KG1 (cell line): ENCODE data around the gene WDR83.
"Not testable (repeated sequence)": the region's sequence is repeated elsewhere in the genome, so short reads cannot be mapped to it uniquely, and the experiment has no call there.

ENCODE experiments used
- DNase-seq: peaks from one replicate; lab custom pipeline; 2025; lab: John Stamatoyannopoulos, UW

Gene WDR83

DNA sequence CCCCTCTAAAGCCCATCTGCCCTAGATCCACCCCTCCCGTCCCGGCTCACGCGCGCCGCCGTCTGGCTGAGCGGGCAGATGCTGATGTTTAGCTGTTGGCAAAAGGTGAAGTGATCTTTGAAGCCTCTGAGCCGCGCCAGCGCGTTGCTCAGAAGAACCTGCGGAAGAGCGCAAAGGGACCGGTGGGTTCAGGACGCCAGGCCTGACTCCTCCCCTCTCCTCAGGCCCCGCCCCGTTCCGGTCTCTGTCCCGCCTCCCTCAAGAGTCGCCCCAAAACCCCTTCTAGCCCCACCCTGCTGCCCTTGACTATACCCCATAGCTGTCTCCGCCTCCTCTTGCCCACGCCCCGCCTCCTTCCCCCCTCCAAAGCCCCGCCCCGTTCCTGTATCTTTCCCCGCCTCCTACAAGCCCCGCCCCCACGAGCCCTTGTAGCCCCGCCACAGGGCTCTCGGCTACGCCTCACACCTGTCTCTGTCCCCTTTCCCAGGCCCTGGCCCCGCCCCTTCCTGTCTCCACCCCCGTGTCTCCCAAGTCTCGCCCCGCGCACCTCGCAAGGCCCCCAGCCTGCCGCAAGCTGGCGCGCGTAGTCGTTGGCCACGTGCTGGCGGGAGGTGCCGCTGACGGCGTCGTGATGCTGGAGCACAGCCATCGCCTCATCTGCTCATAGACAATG is 9.6 kb upstream of the WDR83 start:
- no peak for DNase-seq

DNA sequence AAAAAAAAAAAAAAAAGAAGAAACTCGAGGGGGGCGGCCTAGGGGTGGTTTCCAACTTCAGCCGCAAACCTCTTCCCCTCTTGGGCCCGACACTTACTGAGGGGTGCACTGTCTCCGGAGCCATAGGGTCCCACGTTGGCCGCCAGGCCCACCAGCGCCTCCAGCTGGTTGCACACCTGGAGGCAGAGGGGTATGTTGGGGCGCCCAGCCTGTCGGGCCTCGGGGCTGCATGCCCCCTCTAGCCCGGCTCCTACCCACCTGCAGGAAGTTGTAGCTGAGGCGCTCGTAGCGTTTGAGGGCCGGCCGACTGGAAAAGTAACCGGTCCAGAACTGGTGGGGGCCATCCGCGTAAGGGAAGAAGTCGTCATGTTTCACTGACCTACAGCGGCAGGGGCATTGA is 8.6 kb upstream of the WDR83 start:
- no peak for DNase-seq

DNA sequence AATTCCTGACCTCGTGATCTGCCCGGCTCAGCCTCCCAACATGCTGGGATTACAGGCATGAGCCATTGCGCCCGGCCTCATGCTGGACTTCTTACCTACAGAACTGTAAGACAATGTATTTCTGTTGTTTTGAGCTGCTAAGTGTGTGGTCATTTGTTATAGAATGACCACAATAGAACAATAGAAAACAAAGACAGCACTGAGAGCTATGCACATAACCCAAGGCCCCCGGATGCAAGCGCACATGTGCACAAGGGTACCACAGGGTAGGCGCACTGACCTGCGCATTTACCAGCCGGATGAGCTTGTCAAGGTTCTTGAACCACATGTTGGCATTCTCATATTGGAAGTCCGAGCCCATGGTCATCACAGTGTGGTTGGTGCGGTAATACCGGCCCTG is 5.6 kb upstream of the WDR83 start:
- DNase-seq: no peak

DNA sequence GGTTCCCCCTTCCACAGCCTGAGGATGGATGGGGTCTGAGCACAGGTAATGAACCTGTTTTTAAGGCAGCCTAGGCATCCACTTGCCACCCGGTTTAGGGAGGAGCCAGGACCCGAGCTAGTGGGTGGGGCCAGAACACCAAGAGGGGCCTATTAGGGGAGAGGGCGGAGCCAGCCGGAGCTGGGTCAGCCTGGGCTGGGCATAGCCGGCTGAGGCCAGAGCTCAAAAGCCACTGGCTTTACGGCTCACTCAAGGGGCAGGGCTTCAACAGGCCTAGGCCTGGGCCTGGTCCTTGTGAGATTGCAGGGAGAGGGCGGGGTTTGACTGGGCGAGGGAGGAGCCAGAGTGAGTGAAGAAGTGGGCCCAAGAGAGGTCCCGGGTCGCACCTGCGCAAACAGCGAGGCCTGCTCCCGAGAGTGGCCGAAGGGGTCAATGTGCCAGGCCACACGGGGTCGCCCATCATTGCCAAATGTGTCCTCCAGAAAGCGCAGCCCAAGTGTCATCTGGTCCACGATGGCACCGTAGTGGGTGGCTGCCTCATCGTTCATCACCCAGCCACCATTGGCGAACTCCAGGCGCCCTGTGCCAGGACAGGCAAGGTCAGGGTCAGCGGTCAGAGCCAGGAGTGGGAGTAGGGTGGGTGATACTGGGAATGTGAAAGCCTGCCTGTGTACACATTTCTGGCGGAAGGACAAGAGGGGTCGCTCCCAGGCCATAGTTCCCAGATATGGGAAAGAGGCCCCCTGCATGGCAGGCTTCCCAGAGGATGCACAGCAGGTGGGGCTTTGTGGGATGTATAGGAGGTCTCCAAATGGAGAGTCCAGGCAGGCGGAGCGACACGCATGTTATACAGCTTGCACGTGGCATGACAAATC is 2.0 kb upstream of the WDR83 start:
- DNase-seq: no peak

DNA sequence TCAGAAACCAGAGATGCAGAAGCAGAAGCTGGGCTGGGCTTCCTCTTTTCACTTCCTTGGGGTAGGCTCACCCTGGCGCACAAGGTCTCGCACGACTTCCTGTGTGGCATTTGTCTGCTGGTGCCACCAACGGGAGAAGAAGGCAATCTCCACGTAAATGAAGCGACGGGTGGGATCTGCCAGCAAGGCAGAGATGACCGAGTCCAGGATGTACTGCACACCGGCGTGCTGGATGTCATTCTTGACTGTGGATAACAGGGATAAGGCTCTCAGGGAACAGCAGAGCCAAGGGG is 1.4 kb upstream of the WDR83 start:
- DNase-seq: peak; percentile 82

DNA sequence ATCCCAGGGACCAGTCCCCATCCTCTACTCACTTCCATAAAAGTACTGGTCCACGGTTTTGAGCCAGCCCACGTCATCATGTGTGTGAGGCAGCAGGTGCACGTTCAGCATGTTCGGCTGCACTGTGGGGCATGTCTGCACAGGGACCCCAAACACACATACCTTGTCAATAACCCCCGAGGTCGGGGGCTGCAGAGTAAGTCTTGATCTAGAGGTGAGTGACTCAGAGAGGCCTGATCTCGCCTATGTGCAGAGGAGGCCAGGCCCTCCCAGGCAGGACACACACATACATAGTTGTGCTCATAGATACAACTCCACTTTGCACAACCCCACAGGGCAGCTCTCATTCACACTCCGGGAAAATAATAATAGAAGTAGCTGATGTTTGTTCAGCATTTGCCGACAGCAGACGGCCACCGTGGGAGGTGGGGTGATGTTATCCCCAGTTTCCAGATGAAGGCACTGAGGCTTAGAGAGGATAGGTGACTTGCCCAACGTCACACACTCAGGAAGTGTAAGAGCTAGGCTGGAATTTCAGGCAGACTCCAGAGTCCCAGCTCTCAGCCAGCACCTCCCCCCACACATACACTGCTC is 839 bp upstream of the WDR83 start:
- DNase-seq: no peak

DNA sequence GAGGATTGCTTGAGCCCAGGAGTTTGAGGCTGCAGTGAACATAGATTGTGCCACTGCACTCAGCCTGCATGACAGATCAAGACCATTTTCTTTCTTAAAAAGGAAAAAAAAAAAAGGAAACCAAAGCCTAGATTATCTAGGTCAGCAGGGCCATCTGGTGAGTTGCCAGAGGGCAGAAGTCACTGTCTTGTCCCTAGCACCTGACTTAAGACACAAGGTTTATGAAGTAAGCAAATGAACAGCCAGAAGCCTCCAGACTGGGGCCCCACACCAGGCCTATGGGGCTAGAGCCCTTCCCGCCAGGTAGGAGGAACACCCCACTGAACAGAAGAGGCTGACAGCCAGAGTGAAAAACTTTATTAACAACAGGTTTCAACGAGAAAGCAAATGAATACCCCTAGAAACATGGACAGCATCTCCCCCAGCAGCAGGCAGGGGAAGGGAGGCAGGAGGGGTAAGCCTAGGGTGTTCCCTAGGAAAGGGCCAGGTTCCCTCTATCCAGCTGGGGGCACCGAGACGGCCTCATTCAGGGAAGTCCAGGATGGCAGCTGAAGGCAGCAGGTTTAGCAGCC is 1.2 kb downstream of the WDR83 start:
- no peak for DNase-seq

DNA sequence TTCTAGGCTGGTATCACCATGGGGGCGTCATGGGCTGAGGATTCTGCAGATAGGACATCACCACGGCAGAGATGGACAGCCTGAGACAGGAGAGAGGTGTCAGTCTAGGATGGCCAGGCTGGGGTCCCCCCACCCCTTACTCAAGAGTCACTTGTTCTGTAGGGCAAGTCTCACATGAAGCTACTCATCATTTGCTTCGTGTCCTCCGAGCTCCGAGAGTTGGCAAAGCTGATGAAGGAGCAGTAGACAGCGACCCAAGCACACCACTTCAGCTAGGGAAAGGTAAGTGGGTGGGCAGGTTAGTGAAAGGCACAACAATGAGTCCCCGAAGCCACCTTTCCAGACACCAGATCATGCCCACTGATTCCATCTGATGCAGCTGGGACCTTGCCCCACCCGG is 1.7 kb downstream of the WDR83 start:
- no peak for DNase-seq

DNA sequence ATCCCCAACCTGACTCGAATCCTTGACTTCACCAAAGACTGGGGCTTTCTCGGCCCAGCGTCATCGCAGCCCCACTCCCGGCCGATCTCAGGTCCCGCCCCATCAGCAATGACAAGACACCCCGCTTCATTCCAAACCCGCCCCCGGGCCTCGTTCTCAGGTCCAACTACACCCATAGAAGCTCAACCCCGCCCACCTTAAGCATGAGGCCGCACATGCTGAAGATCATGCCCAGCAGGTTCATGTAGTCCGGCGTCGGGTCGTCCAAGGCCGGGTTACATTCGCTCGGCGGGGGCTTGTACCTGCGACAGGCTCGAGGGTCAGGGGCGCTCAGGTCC is 2.3 kb downstream of the WDR83 start:
- peak; percentile 45 for DNase-seq

DNA sequence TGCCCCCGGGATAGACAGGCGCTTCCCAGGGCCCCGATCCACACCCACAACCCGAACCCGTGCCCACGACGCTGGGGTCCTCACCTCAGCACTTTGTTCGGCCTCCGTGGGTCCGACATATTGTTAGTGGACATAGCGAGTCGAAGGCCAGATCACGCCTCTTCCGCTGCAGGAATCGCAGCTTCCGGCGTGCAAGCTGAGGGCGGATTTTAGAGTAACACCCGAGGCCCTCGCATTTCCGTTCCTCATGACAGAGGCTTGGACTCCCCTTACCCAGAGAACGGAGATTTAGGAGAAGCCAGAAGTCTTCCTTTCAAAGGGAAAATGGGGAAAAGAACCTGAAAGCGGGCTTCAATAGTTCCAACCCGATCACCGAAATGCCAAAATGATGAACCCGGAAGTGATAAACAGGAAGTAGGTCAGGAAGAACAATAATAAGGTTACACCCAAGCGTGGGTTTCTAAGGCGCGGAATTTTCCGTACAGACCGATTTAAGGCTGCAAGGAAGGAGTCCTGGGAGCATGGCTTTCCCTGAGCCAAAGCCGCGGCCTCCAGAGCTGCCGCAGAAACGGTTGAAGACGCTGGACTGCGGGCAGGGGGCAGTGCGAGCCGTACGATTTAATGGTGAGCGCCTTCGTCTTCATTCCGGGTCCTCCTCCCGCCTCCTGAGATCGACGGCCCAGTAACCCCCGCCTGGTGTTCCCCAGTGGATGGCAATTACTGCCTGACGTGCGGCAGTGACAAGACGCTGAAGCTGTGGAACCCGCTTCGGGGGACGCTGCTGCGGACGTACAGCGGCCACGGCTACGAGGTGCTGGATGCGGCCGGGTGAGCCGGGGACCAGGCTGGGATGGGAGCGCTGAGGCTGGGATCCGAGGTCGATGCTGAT is 2.9 kb downstream of the WDR83 start:
- peak; percentile 76 for DNase-seq

DNA sequence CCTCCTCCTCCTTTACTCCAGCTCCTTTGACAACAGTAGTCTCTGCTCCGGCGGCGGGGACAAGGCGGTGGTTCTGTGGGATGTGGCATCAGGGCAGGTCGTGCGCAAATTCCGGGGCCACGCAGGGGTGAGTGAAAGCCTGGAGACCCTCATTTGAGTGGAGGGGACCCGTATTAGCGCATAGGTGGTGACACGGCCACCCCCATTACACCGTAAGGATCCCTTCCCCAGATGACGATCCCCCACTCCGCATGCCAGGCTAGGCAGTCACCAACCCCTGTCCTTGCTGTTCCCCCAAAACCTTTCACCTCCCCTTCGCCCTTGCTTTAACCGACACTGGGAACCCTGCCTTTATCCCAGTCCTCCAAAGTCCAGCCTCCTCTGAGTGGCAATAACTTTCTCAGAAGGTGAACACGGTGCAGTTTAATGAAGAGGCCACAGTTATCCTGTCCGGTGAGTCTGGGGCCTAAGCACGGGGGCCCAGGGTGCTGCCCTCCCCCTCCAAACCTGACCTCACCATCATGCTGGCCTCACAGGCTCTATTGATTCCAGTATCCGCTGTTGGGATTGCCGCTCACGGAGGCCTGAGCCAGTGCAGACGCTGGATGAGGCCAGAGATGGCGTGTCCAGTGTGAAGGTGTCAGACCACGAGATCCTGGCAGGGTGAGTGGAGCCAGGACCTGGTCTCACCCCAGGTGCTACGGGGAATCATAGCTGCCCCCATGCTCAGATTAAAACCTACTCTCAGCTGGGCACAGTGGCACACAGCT is 3.7 kb downstream of the WDR83 start:
- no peak for DNase-seq

DNA sequence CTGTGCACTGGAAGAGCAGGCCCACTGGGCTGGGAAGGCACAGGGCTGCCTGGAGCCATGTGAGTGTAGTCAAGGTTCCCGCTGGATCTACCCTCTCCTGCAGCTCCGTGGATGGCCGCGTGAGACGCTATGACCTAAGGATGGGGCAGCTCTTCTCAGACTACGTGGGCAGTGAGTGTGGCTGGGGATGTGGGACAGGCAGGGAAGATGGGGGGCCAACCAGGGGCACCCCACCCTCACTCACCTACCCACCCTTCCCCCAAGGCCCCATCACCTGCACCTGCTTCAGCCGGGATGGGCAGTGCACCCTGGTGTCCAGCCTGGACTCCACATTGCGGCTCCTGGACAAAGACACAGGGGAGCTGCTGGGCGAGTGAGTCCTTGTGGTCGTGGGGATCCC is 6.1 kb downstream of the WDR83 start:
- no peak for DNase-seq

DNA sequence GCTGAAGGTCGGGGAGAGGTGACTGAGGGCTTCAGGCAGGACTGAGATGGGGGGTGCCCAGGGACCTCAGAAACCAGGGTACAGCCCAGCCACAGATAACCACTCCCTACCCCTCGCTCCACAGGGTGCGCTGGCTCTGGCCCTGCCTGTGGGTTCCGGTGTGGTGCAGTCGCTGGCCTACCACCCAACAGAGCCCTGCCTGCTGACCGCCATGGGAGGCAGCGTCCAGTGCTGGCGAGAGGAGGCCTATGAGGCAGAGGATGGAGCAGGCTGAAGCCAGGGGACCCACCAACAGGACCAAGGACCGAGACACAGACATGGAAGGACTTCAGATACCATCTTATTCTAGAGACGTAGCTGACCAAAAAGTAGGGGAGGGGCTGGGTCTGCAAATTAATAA is 8.8 kb downstream of the WDR83 start:
- no peak for DNase-seq

DNA sequence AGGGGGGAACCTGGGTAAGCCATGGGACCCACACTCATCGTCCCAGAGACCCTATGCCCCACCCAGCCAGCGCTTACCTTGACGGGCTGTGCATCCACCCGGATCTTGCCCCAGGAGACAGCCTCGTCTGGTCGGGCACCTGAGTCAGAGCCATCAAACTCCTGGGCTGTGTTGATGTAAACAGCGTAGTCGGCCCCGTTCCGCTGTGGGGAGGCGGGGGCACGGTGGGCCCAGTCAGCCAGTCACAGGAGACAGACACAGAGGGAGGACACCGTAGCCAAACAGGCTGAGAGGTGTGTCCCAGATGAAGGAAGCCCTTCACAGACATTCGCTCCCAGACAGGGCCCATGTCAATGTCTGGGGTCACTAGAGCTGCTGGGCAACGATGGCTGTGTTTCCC is 9.3 kb downstream of the WDR83 start:
- no peak for DNase-seq

DNA sequence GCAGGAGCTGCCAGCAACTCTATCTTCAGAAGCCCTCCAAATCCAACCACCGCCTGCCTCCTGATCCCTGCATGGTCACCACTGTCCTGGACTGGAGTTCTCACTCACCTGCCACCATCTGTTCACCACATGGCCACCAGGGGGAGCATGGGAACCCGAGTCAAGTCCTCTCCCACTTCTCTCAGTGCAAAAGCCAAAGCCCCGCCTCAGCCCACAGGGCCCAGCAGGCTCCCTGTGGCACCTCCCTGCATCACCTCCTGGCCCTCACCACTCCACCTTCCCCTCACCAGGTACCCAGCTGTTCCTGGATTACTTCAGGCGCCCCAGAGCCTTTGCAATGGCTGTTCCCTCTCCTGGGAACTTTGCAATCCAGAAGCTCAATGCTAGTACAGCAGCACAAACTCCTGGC is 9.8 kb downstream of the WDR83 start:
- peak; percentile 40 for DNase-seq

DNA sequence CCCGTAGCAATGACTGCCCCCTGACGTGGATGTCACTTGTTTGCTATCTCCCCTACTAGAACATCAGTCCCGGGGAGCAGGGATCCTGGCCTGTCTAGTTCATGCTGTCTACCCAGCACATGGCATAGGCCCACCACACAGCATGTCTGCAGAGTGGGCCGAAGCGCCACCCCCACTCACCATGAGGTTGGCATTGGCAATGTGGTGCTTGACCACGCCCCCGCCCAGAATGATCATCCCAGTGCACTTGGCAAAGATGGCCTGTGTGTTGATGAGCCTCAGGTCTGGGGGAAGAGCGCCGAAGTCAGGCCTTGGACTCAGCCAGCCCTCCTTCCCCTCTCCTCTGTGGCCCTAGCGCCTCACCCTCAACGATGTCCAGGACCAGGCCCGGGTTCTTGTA is 10.3 kb downstream of the WDR83 start:
- no peak for DNase-seq

DNA sequence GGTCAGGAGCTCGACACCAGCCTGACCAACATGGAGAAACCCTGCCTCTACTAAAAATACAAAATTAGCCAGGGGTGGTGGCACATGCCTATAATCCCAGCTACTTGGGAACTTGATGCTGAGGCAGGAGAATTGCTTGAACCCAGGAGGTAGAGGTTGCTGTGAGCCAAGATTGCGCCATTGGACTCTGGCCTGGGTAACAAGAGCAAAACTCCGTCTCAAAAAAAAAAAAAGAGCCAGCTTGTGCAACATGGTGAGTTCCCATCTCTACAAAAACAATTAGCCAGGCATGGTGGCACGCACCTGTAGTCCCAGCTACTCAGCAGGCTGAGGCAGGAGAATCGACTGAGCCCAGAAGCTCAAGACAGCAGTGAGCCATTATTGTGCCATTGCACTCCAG is 11.4 kb downstream of the WDR83 start:
- not testable (repeated sequence) for DNase-seq

DNA sequence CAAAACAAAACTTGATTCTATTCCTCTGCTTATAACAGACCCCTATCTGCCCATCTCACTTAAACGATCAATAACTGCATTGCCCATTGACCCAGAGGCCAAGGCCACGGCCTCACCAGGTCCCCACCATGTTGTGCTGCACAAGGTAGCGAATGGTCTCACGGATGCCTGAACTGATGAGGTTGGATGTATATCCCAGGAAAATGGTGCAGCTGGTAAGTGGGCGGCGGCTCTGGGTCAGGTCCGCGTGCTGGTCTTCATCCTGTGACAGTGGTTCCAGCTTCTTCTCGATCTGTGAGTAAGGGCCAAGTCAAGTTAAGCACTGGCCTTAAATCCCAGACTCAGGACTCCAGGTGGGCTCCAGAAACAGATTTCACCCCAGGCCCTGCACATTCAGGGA is 13.4 kb downstream of the WDR83 start:
- DNase-seq: no peak

DNA sequence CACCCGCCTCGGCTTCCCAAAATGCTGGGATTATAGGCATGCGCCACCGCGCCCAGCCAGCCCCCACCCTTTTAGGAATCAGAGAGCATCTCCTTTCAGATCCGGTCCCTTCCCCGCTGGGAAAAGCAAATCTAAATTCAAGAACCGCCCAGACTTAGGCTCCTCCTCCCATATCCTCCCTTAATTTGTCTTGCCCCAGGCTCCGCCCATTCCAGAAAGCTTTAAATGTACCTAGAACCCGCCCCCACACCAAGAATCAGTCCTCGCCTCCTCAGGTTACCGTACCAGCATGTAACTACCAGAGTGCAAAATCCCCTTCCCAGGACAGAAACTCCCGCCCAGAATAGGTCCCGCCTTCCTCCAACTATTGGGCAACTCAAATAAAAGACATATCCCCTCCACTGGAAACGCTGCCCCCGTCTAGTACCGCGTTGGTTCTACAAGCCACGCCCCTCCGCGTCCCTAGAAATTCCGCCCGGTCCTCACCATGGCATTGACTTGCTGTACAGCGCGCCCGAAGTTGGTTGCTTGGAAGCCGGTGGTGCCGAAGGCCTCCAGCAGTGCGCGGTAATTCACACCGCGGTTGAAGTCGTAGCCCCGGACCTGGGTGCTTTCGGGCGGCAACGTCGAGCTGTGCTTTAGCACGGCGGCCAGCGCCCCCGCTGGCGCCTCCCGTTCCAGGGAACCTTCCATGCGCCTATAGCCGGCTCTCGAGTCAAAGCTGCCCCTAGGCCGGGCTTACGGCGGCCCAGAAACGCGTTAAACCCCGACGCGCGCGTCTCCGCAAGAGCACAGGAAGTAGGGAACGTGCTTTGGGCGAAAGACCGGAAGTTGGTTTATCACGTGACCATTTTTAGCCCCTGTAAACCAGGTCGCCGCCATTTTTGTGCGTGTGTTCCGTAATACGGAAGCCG is 14.7 kb downstream of the WDR83 start, which contains the start of gene DHPS:
Gene DHPS (minus strand): TSS at position 807 of the 914 bp plus-strand sequence. CDS start 114 bp downstream, at position 693.
- peak; percentile 89 for DNase-seq

DNA sequence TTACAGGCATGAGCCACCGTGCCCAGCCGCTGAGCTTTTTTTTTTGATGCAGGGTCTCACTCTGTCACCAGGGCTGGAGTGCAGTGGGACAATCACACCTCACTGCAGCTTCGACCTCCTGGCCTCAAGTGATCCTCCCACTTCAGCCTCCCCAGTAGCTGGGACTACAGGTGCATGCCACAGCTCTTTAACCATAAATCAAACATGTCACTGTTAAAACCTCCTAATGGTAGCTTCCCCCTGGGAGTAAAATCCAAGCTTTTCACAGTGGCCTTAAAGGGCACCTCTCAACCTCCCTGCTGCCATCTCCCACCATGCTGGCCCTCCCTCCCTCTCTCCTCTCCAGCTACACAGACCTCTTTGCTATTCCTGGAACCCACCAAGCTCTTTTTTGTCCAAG is 19.2 kb downstream of the WDR83 start:
- no peak for DNase-seq
